Transverse colon (tissue), 4 donors: ENCODE data around the gene ZP3. TPM values are rescaled to one million over a fixed set of nuclear protein-coding genes. Genes with fewer than 3 reads are reported as not detected.
A peak's percentile ranks its signal among the peaks of the same experiment; 100 is the strongest.
"Not testable (repeated sequence)": the region's sequence is repeated elsewhere in the genome, so short reads cannot be mapped to it uniquely, and the experiment has no call there.

Experiments used
- DNase-seq: peaks from one replicate; pipeline ENCODE4 v3.0.0-alpha.2; 2019
- H3K27ac ChIP-seq, 4 donors: fragments of 200-600 bp; sonication (generic); 2 replicates each; pipeline ENCODE4 v1.5.1; 2016 to 2018; ENCODE audit warnings: inconsistent platforms in 4 of 4
- H3K27me3 ChIP-seq: fragments of 200-600 bp; sonication (generic); 2 replicates; pipeline ENCODE4 v1.5.1; 2017; ENCODE audit warnings: inconsistent platforms
- H3K36me3 ChIP-seq, 4 donors: fragments of 200-600 bp; sonication (generic); 2 replicates each; pipeline ENCODE4 v1.5.1; 2017 to 2019; ENCODE audit warnings: inconsistent platforms in 4 of 4
- H3K4me1 ChIP-seq, 4 donors: fragments of 200-600 bp; sonication (generic); 2 replicates each; pipeline ENCODE4 v1.5.1; 2017 to 2020; ENCODE audit warnings: inconsistent platforms in 4 of 4
- H3K4me3 ChIP-seq, 4 donors: fragments of 200-600 bp; sonication (generic); 1 replicate in 1 of 4; 2 replicates in 3 of 4; pipeline versions ENCODE4 v1.5.1 to v1.6.1; 2017 to 2019; ENCODE audit warnings: inconsistent platforms in 4 of 4
- H3K9me3 ChIP-seq, 2 donors: fragments of 200-600 bp; sonication (generic); 2 replicates each; pipeline ENCODE4 v1.5.1; 2017 to 2019; ENCODE audit warnings: inconsistent platforms in 2 of 2
- CTCF ChIP-seq, 5 experiments: fragments of 200-600 bp in 3 of 5; fragments of 450-650 bp in 2 of 5; sonication (generic) in 3 of 5; IDR thresholded peaks; 1 replicate in 2 of 5; 2 replicates in 3 of 5; pipeline ENCODE4 v1.5.1; 2016 to 2017; ENCODE audit warnings: antibody characterized with exemption in 5 of 5, inconsistent platforms in 3 of 5, mild to moderate bottlenecking in 2 of 5, moderate library complexity in 1 of 5
- EP300 ChIP-seq: sonication (generic); formaldehyde crosslinking; IDR thresholded peaks from one replicate; pipeline ENCODE4 v1.6.1; 2017; ENCODE audit warnings: antibody characterized with exemption, low read depth
- POLR2A ChIP-seq: fragments of 450-650 bp; IDR thresholded peaks from one replicate; pipeline ENCODE4 v1.6.1; 2016; ENCODE audit warnings: antibody characterized with exemption, mild to moderate bottlenecking, moderate library complexity
- POLR2AphosphoS5 ChIP-seq, 3 donors: sonication (generic); formaldehyde crosslinking; IDR thresholded peaks; one replicate each; pipeline ENCODE4 v1.6.1; 2016; ENCODE audit warnings: antibody characterized with exemption in 3 of 3
- WGBS, 2 donors: methylation state at CpG; one replicate each; pipeline ENCODE4 v1.1.5; 2018; ENCODE audit warnings: low coverage in 1 of 2; 5-methylcytosine and 5-hydroxymethylcytosine counted together
- in situ Hi-C, 4 donors: fragments of 200-750 bp; cut with MboI; loops; one replicate each; pipeline versions ENCODE4 v1.15.0 to v1.15.1; 2017; ENCODE audit warnings: low sequenced_read_pairs in 3 of 4, low pct_ligation_motif_present in 1 of 4, low pct_unique_long_range_greater_than_20kb in 1 of 4
- intact Hi-C: fragments of 100-400 bp; cut with DNase I; formaldehyde crosslinking; loops from one replicate; pipeline ENCODE4 v1.15.1; 2023; ENCODE audit warnings: low total_unique reads
- total RNA-seq, 4 donors: library from RNA; depleted of rRNA; stranded (reverse); fragments of >200 nt; gene quantifications; one replicate each; pipeline ENCODE4 v1.1.0, GENCODE V29; 2016

Gene ZP3
- total RNA-seq, 4 donors from 2014 or later = 3.0 to 3.4 TPM; not detected in 2

- no peaks in the 10 kb centered on the region for H3K36me3 ChIP-seq
- no peak for TF ChIP-seq POLR2A
- TF ChIP-seq CTCF (IDR thresholded peaks at IDR 0.05) = no peak
- TF ChIP-seq POLR2AphosphoS5 (IDR thresholded peaks at IDR 0.05) = no peak
- TF ChIP-seq EP300 = no peak
- H3K9me3 ChIP-seq = no peaks in the 10 kb centered on the region
- DNase-seq = no peak
- intact Hi-C loops = no loop called here
- H3K4me3 ChIP-seq = no peak overlapping the region
- no peak overlapping the region for H3K27ac ChIP-seq
- 87 to 93% methylated on average over 7 of the region's 7 CpGs for WGBS, 2 donors
- H3K4me1 ChIP-seq = peaks cover 4 to 16% (median 15%) of the 10 kb centered on the region in 4 donors
- in situ Hi-C loops = no loop called here
- H3K27me3 ChIP-seq = no peaks in the 10 kb centered on the region
Measured at GRCh38 chr7:76381814-76382213, 42.9 kb upstream of the ZP3 start.

GRCh38 chr7:76383089-76383944 lies 41.4 kb upstream of the ZP3 start:
- WGBS, 2 donors = 77 to 94% methylated on average over 6 to 13 of the region's 13 CpGs
- TF ChIP-seq EP300 (no peak), CTCF (IDR thresholded peaks at IDR 0.05) (no peak), POLR2A (no peak), POLR2AphosphoS5 (IDR thresholded peaks at IDR 0.05) (no peak)
- in situ Hi-C loops = no loop called here
- intact Hi-C loops = no loop called here
- H3K9me3 ChIP-seq = no peaks in the 10 kb centered on the region
- H3K27ac ChIP-seq = no peak overlapping the region
- no peak for DNase-seq
- no peaks in the 10 kb centered on the region for H3K36me3 ChIP-seq
- no peak overlapping the region for H3K4me3 ChIP-seq
- no peaks in the 10 kb centered on the region for H3K27me3 ChIP-seq
- peaks cover 4 to 16% (median 15%) of the 10 kb centered on the region in 4 donors for H3K4me1 ChIP-seq

- H3K9me3 ChIP-seq = no peaks in the 10 kb centered on the region
- H3K4me3 ChIP-seq = no peak overlapping the region
- no peak for DNase-seq
- H3K27ac ChIP-seq = peak overlapping the region in 1 of 4 donors; percentile 21
- TF ChIP-seq POLR2A (no peak), POLR2AphosphoS5 (IDR thresholded peaks at IDR 0.05) (no peak), CTCF (IDR thresholded peaks at IDR 0.05) (no peak), EP300 (no peak)
- no peaks in the 10 kb centered on the region for H3K27me3 ChIP-seq
- in situ Hi-C loops (no loop called here), intact Hi-C loops (no loop called here)
- WGBS, 2 donors = 87 to 88% methylated on average over 6 to 11 of the region's 11 CpGs
- no peaks in the 10 kb centered on the region for H3K36me3 ChIP-seq
- H3K4me1 ChIP-seq = peaks cover 0 to 5% (median 2%) of the 10 kb centered on the region in 4 donors
Measured at GRCh38 chr7:76386691-76387260, 38.0 kb upstream of the ZP3 start.

GRCh38 chr7:76387789-76388188 lies 37.0 kb upstream of the ZP3 start:
- H3K9me3 ChIP-seq, H3K27me3 ChIP-seq, H3K36me3 ChIP-seq, in situ Hi-C loops, H3K4me3 ChIP-seq, intact Hi-C loops: not testable (repeated sequence)
- peaks cover 4 to 10% (median 7%) of the 10 kb centered on the region in 4 donors for H3K4me1 ChIP-seq
- peak overlapping the region in 2 of 4 donors; percentile 35 to 42 for H3K27ac ChIP-seq
- 64 to 65% methylated on average over 4 to 6 of the region's 6 CpGs for WGBS, 2 donors
- DNase-seq = peak; percentile 28
